ENCODE results near the gene ARID3C.

DNA sequence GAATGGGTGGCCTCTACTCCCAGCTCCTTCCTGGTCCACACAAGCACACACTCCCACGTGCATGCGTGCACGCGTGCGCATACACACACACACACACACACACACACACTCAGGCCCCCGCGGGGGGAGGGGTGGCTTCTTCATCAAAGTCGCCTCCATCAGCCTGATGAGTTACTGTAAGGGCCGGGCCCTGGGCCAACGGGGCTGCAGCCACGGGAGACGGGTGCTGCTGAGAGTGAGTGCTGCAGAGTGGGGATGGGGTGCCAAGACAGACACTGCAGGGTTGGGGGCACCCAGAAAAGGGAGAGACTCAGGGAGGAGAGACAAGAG, 57.4 kb downstream of the ARID3C start:
- no peak for TF ChIP-seq GTF2F1 (IDR thresholded peaks at IDR 0.05; ENCODE audit: borderline replicate concordance, low read depth, low read length)
- TF ChIP-seq, protein P1, sequence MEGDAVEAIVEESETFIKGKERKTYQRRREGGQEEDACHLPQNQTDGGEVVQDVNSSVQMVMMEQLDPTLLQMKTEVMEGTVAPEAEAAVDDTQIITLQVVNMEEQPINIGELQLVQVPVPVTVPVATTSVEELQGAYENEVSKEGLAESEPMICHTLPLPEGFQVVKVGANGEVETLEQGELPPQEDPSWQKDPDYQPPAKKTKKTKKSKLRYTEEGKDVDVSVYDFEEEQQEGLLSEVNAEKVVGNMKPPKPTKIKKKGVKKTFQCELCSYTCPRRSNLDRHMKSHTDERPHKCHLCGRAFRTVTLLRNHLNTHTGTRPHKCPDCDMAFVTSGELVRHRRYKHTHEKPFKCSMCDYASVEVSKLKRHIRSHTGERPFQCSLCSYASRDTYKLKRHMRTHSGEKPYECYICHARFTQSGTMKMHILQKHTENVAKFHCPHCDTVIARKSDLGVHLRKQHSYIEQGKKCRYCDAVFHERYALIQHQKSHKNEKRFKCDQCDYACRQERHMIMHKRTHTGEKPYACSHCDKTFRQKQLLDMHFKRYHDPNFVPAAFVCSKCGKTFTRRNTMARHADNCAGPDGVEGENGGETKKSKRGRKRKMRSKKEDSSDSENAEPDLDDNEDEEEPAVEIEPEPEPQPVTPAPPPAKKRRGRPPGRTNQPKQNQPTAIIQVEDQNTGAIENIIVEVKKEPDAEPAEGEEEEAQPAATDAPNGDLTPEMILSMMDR (IDR thresholded peaks at IDR 0.05; ENCODE audit: control extremely low read depth in 1 of 3, insufficient read depth in 1 of 3, low read depth in 1 of 3, low read length in 3 of 3): no peak
